ENCODE data around the gene RNF220.

GRCh38 chr1:44565259-44565750 lies 160.2 kb downstream of the RNF220 start:
- TF ChIP-seq CTCF (IDR thresholded peaks at IDR 0.05), result no peak
- no peak for TF ChIP-seq EP300 (IDR thresholded peaks at IDR 0.05; ENCODE audit: low read depth)
- TF ChIP-seq POLR2A (IDR thresholded peaks at IDR 0.05), result no peak
- no peak for TF ChIP-seq POLR2AphosphoS5 (IDR thresholded peaks at IDR 0.05)
